Liver (tissue), 9 donors: ENCODE measurements around the gene CORO1A. TPM values are rescaled to one million over a fixed set of nuclear protein-coding genes. Genes with fewer than 3 reads are reported as not detected.

Experiments
- DNase-seq: peaks from one replicate; pipeline ENCODE4 v3.0.0-alpha.2; 2017; ENCODE audit warnings: low spot score
- H3K27ac ChIP-seq, 2 donors: one replicate each; pipeline ENCODE4 v1.7.0; 2013; ENCODE audit warnings: inconsistent platforms in 2 of 2, low read length in 2 of 2, control low read depth in 1 of 2, low read depth in 1 of 2, mild to moderate bottlenecking in 1 of 2
- H3K27me3 ChIP-seq, 4 donors: one replicate each; pipeline versions ENCODE4 v1.6.1 to v1.7.0; 2013; ENCODE audit warnings: low read length in 3 of 4, inconsistent platforms in 1 of 4, mild to moderate bottlenecking in 1 of 4, moderate library complexity in 1 of 4; ENCODE audit not compliant: control insufficient read depth in 4 of 4, insufficient read depth in 4 of 4
- H3K36me3 ChIP-seq, 4 donors: one replicate each; pipeline versions ENCODE4 v1.6.1 to v1.7.0; 2013; ENCODE audit warnings: low read length in 3 of 4, mild to moderate bottlenecking in 3 of 4, low read depth in 1 of 4, moderate library complexity in 1 of 4; ENCODE audit not compliant: control insufficient read depth in 4 of 4, insufficient read depth in 3 of 4
- H3K4me1 ChIP-seq, 4 donors: one replicate each; pipeline versions ENCODE4 v1.6.1 to v1.7.0; 2013; ENCODE audit warnings: low read length in 3 of 4, mild to moderate bottlenecking in 3 of 4, moderate library complexity in 1 of 4; ENCODE audit not compliant: control insufficient read depth in 4 of 4, insufficient read depth in 4 of 4
- H3K4me3 ChIP-seq, 3 donors: one replicate each; pipeline versions ENCODE4 v1.6.1 to v1.7.0; 2013; ENCODE audit warnings: low read length in 3 of 3, control low read depth in 1 of 3, low read depth in 1 of 3, mild to moderate bottlenecking in 1 of 3
- H3K9ac ChIP-seq, 2 donors: one replicate each; pipeline ENCODE4 v1.7.0; 2013; ENCODE audit warnings: low read length in 2 of 2, mild to moderate bottlenecking in 2 of 2, moderate library complexity in 2 of 2, control low read depth in 1 of 2, low read depth in 1 of 2
- H3K9me3 ChIP-seq, 4 donors: one replicate each; pipeline versions ENCODE4 v1.6.1 to v1.7.0; 2013; ENCODE audit warnings: low read length in 3 of 4; ENCODE audit not compliant: control insufficient read depth in 4 of 4
- CTCF ChIP-seq: fragments of 150-350 bp; IDR thresholded peaks from 2 replicates; pipeline ENCODE4 v1.5.1; 2017; ENCODE audit warnings: improper control_type of control experiment, low read depth, low read length; ENCODE audit not compliant: missing input control
- EGR1 ChIP-seq, 2 donors: IDR thresholded peaks; 2 replicates each; pipeline ENCODE4 v1.6.1; 2016 to 2018; ENCODE audit warnings: antibody characterized with exemption in 2 of 2, low read depth in 2 of 2
- FOXA1 ChIP-seq: IDR thresholded peaks from 2 replicates; pipeline ENCODE4 v1.6.1; 2016; ENCODE audit warnings: antibody characterized with exemption
- FOXA2 ChIP-seq: IDR thresholded peaks from 2 replicates; pipeline ENCODE4 v1.6.1; 2016; ENCODE audit warnings: antibody characterized with exemption
- HNF4A ChIP-seq, 2 donors: conservative IDR thresholded peaks; 2 replicates each; pipeline ENCODE4 v1.6.1; 2016; ENCODE audit warnings: antibody characterized with exemption in 2 of 2, mild to moderate bottlenecking in 2 of 2
- HNF4G ChIP-seq: IDR thresholded peaks from 2 replicates; pipeline ENCODE4 v1.6.1; 2016; ENCODE audit warnings: antibody characterized with exemption
- JUND ChIP-seq, 2 donors: IDR thresholded peaks; 2 replicates each; pipeline ENCODE4 v1.6.1; 2016; ENCODE audit warnings: antibody characterized with exemption in 2 of 2
- MAX ChIP-seq: IDR thresholded peaks from 2 replicates; pipeline ENCODE4 v1.6.1; 2016; ENCODE audit warnings: antibody characterized with exemption
- RAD21 ChIP-seq, 2 donors: IDR thresholded peaks; 2 replicates each; pipeline ENCODE4 v1.6.1; 2016; ENCODE audit warnings: antibody characterized with exemption in 2 of 2, mild to moderate bottlenecking in 2 of 2
- REST ChIP-seq: IDR thresholded peaks from 2 replicates; pipeline ENCODE4 v1.6.1; 2016; ENCODE audit warnings: antibody characterized with exemption, mild to moderate bottlenecking
- RXRA ChIP-seq, 2 donors: IDR thresholded peaks; 2 replicates each; pipeline ENCODE4 v1.6.1; 2017 to 2018; ENCODE audit warnings: antibody characterized with exemption in 2 of 2, mild to moderate bottlenecking in 1 of 2
- SP1 ChIP-seq: IDR thresholded peaks from 2 replicates; pipeline ENCODE4 v1.6.1; 2018; ENCODE audit warnings: antibody characterized with exemption, mild to moderate bottlenecking
- TAF1 ChIP-seq: conservative IDR thresholded peaks from 2 replicates; pipeline ENCODE4 v1.6.1; 2016; ENCODE audit warnings: antibody characterized with exemption, mild to moderate bottlenecking
- ZBTB33 ChIP-seq: IDR thresholded peaks from 2 replicates; pipeline ENCODE4 v1.6.1; 2016; ENCODE audit warnings: antibody characterized with exemption
- WGBS: extraction: QIAGEN DNeasy Blood & Tissue Kit; methylation state at CpG from one replicate; pipeline ENCODE4 v1.1.7; 2013; 5-methylcytosine and 5-hydroxymethylcytosine counted together
- polyA plus RNA-seq, 2 donors: library from polyadenylated mRNA; stranded (reverse) in 1 of 2; unstranded in 1 of 2; fragments of 200-250 nt in 1 of 2; fragments of >200 nt in 1 of 2; fragmentation: Nextera tagmentation in 1 of 2; extraction: Ambion mirVana in 1 of 2; gene quantifications; one replicate each; pipeline versions ENCODE4 v1.2.1 to v1.2.3, GENCODE V29; 2013 to 2015
- total RNA-seq, 2 donors: library from RNA; depleted of rRNA; stranded (reverse); fragments of >200 nt; gene quantifications; one replicate each; pipeline ENCODE4 v1.2.3, GENCODE V29; 2014
- donor health status: healthy.
- donor health status: healthy.
- donor health status: healthy.
- donor health status: healthy.
- donor health status: healthy.

Gene CORO1A
- total and polyA plus RNA-seq, 4 donors = 6.0 to 26.7 (median 14.7) TPM

GRCh38 chr16:30144017-30144416 lies 39.4 kb upstream of the CORO1A start:
- TF ChIP-seq HNF4G (no peak), CTCF (no peak)
- Histone ChIP-seq H3K9me3 (no peaks in the 10 kb centered on the region), H3K27ac (no peak overlapping the region), H3K4me1 (no peaks in the 10 kb centered on the region), H3K36me3 (no peaks in the 10 kb centered on the region), H3K27me3 (no peaks in the 10 kb centered on the region), H3K4me3 (no peak overlapping the region), H3K9ac (no peak overlapping the region)
- DNase-seq = no peak

- Histone ChIP-seq H3K27ac (no peak overlapping the region), H3K9ac (no peak overlapping the region), H3K4me3 (no peak overlapping the region), H3K4me1 (no peaks in the 10 kb centered on the region), H3K27me3 (no peaks in the 10 kb centered on the region), H3K36me3 (no peaks in the 10 kb centered on the region), H3K9me3 (no peaks in the 10 kb centered on the region)
- DNase-seq = no peak
- TF ChIP-seq FOXA1 = no peak
- no peak for TF ChIP-seq EGR1 (IDR thresholded peaks at IDR 0.05; ENCODE audit: low read depth in 2 of 2)
- TF ChIP-seq FOXA2 = no peak
- no peak for TF ChIP-seq MAX
- TF ChIP-seq HNF4G = no peak
- no peak for TF ChIP-seq TAF1
- no peak for TF ChIP-seq HNF4A (conservative IDR thresholded peaks at IDR 0.05)
- TF ChIP-seq RAD21 (IDR thresholded peaks at IDR 0.05) = no peak
- no peak for TF ChIP-seq REST
- no peak for TF ChIP-seq SP1
- no peak for TF ChIP-seq RXRA (IDR thresholded peaks at IDR 0.05)
- no peak for TF ChIP-seq JUND (IDR thresholded peaks at IDR 0.05)
- TF ChIP-seq ZBTB33 = no peak
- WGBS = 4% methylated on average over 1 of the region's 1 CpG
Measured at GRCh38 chr16:30144917-30145316, 38.5 kb upstream of the CORO1A start.
